HepG2 (cell line): Measurements from ENCODE around the gene GPATCH4. TPM values are rescaled to one million over a fixed set of nuclear protein-coding genes. Genes with fewer than 3 reads are reported as not detected.
A peak's percentile ranks its signal among the peaks of the same experiment; 100 is the strongest.

Experiments
- CBFB ChIP-seq: sonication (generic); formaldehyde crosslinking; IDR thresholded peaks from 2 replicates; pipeline ENCODE4 v1.4.0; 2020; ENCODE audit warnings: missing genetic modification reagents
- HHEX ChIP-seq: IDR thresholded peaks from 2 replicates; pipeline ENCODE4 v1.6.1; 2016; ENCODE audit warnings: control low read depth
- HNRNPH1 ChIP-seq: fragments of 200-400 bp; formaldehyde crosslinking; optimal IDR thresholded peaks from 2 replicates; pipeline ENCODE3; 2017; ENCODE audit warnings: mild to moderate bottlenecking, low read depth, low read length
- HOXA3 ChIP-seq: sonication (generic); formaldehyde crosslinking; IDR thresholded peaks from 2 replicates; pipeline ENCODE4 v1.5.0; 2020; ENCODE audit warnings: missing genetic modification reagents
- HOXA5 ChIP-seq: sonication (generic); formaldehyde crosslinking; IDR thresholded peaks from 2 replicates; pipeline ENCODE4 v1.4.0; 2020; ENCODE audit warnings: missing genetic modification reagents
- IRX3 ChIP-seq: sonication (generic); formaldehyde crosslinking; IDR thresholded peaks from 2 replicates; pipeline ENCODE4 v1.8.1; 2023; ENCODE audit warnings: mild to moderate bottlenecking, low read depth, missing genetic modification reagents, borderline replicate concordance
- MLXIP ChIP-seq: sonication (generic); formaldehyde crosslinking; IDR thresholded peaks from 2 replicates; pipeline ENCODE4 v1.9.0; 2021; ENCODE audit warnings: missing genetic modification reagents, borderline replicate concordance
- MYPOP ChIP-seq: sonication (generic); formaldehyde crosslinking; IDR thresholded peaks from 2 replicates; pipeline ENCODE4 v1.8.1; 2023; ENCODE audit warnings: mild to moderate bottlenecking, moderate library complexity, missing genetic modification reagents
- NR1H2 ChIP-seq: sonication (generic); formaldehyde crosslinking; IDR thresholded peaks from 2 replicates; pipeline ENCODE4 v1.8.1; 2022; ENCODE audit warnings: low read depth, missing genetic modification reagents, borderline replicate concordance
- REPIN1 ChIP-seq: sonication (generic); formaldehyde crosslinking; IDR thresholded peaks from 2 replicates; pipeline ENCODE4 v1.8.0; 2022; ENCODE audit warnings: missing genetic modification reagents, low read depth, mild to moderate bottlenecking, borderline replicate concordance
- SCMH1 ChIP-seq: sonication (generic); formaldehyde crosslinking; IDR thresholded peaks from 2 replicates; pipeline ENCODE4 v1.9.0; 2021; ENCODE audit warnings: missing genetic modification reagents, mild to moderate bottlenecking, borderline replicate concordance
- SIX1 ChIP-seq: sonication (generic); formaldehyde crosslinking; IDR thresholded peaks from 2 replicates; pipeline ENCODE4 v1.4.0; 2020; ENCODE audit warnings: missing genetic modification reagents, borderline replicate concordance
- SOX13 ChIP-seq, 3 experiments: fragments of 450-650 bp in 1 of 3; sonication (generic) in 1 of 3; formaldehyde crosslinking in 1 of 3; IDR thresholded peaks in 2 of 3; conservative IDR thresholded peaks in 1 of 3; 2 replicates each; pipeline versions ENCODE4 v1.5.0 to v1.6.1; 2016 to 2020; ENCODE audit warnings: antibody characterized with exemption in 1 of 3, mild to moderate bottlenecking in 1 of 3, missing compliant biosample characterization in 1 of 3, missing genetic modification reagents in 1 of 3, moderate library complexity in 1 of 3
- STAT5B ChIP-seq: sonication (generic); formaldehyde crosslinking; IDR thresholded peaks from 2 replicates; pipeline ENCODE4 v1.4.0; 2020; ENCODE audit warnings: missing genetic modification reagents
- WIZ ChIP-seq: sonication (generic); formaldehyde crosslinking; IDR thresholded peaks from 2 replicates; pipeline ENCODE4 v1.5.1; 2020; ENCODE audit warnings: mild to moderate bottlenecking, missing genetic modification reagents
- ZFP90 ChIP-seq: sonication (generic); formaldehyde crosslinking; IDR thresholded peaks from 2 replicates; pipeline ENCODE4 v1.8.0; 2022; ENCODE audit warnings: missing genetic modification reagents, mild to moderate bottlenecking, inconsistent platforms, borderline replicate concordance
- ZNF17 ChIP-seq: sonication (generic); formaldehyde crosslinking; IDR thresholded peaks from 2 replicates; pipeline ENCODE4 v1.5.0; 2020; ENCODE audit warnings: mild to moderate bottlenecking, missing genetic modification reagents
- ZNF264 ChIP-seq: sonication (generic); formaldehyde crosslinking; IDR thresholded peaks from 2 replicates; pipeline ENCODE4 v1.4.0; 2020; ENCODE audit warnings: missing genetic modification reagents
- ZNF337 ChIP-seq: sonication (generic); formaldehyde crosslinking; IDR thresholded peaks from 2 replicates; pipeline ENCODE4 v1.5.1; 2020; ENCODE audit warnings: missing genetic modification reagents, low read depth, mild to moderate bottlenecking, borderline replicate concordance
- ZNF510 ChIP-seq: sonication (generic); formaldehyde crosslinking; IDR thresholded peaks from 2 replicates; pipeline ENCODE4 v1.4.0; 2020; ENCODE audit warnings: low read depth, mild to moderate bottlenecking, missing genetic modification reagents
- ZSCAN12 ChIP-seq: sonication (generic); formaldehyde crosslinking; IDR thresholded peaks from 2 replicates; pipeline ENCODE4 v1.9.0; 2021; ENCODE audit warnings: mild to moderate bottlenecking, missing genetic modification reagents
- polyA plus RNA-seq, 8 experiments: library from polyadenylated mRNA; depleted of rRNA in 3 of 8; stranded (reverse) in 7 of 8; unstranded in 1 of 8; fragments of >200 nt; fragmentation: Illumina TruSeq in 4 of 8; extraction: Trizol in 4 of 8; gene quantifications; 2 replicates each; pipeline versions ENCODE4 v1.2.1 to v1.2.3, GENCODE V29; 2011 to 2016; ENCODE audit warnings: low read depth in 4 of 8, missing spikeins in 1 of 8, mixed read lengths in 1 of 8; ENCODE audit not compliant: insufficient read depth in 1 of 8
- total RNA-seq, 5 experiments: library from RNA; depleted of rRNA; stranded (reverse); fragments of >200 nt; fragmentation: Illumina TruSeq; extraction: Trizol; gene quantifications; 2 replicates each; pipeline ENCODE4 v1.2.3, GENCODE V29; 2016; ENCODE audit warnings: low read depth in 1 of 5
- TF ChIP-seq, protein P1 (sequence below): sonication (generic); formaldehyde crosslinking; IDR thresholded peaks from 2 replicates; pipeline ENCODE4 v1.4.0; 2020; ENCODE audit warnings: missing genetic modification reagents

GPATCH4 gene
- total and polyA plus RNA-seq, 2 of the 13 experiments (the other 11 are each of a cell fraction or from before 2014, with no cell fraction given), result 19.2 to 37.9 TPM

DNA sequence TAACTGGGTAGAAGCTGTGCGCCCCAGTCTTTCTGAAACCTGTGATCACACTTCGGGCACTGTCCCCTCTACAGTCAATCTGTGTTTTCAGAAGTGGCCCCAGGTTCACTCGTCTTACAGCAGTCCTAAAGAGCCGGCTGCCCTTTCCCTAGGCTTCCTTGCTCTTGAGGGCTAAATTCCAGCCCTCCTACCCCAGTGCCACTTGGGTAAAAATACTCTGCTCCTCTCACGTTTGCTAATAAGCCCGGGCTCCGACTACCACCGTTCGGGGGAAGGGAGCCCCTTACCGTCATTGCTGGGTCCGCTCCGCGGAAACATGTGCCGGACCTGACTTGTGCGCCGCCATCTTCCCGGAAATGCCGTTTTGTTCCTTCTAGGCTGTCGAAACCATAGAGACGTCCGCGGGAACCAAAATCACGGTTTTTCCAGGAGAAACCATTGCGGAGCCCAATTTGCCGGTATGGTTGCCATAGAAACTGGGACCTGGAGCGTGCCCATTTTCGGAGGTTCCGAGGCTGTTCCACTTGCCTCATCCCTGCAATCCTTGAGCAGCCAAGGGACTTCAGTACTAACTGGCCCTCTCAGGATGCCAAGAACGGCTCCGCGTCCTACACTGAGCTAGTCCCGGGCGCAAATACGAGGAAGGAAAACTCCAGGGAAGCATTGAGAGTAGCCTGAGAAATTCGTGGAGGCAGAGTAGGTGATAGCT lies at the start of gene GPATCH4 (continued):
- TF ChIP-seq, protein P1, sequence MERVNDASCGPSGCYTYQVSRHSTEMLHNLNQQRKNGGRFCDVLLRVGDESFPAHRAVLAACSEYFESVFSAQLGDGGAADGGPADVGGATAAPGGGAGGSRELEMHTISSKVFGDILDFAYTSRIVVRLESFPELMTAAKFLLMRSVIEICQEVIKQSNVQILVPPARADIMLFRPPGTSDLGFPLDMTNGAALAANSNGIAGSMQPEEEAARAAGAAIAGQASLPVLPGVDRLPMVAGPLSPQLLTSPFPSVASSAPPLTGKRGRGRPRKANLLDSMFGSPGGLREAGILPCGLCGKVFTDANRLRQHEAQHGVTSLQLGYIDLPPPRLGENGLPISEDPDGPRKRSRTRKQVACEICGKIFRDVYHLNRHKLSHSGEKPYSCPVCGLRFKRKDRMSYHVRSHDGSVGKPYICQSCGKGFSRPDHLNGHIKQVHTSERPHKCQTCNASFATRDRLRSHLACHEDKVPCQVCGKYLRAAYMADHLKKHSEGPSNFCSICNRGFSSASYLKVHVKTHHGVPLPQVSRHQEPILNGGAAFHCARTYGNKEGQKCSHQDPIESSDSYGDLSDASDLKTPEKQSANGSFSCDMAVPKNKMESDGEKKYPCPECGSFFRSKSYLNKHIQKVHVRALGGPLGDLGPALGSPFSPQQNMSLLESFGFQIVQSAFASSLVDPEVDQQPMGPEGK, result peak; percentile 53; the same call in 1 of the 2 replicates
- TF ChIP-seq ZFP90 (CRISPR knock-in tag), result no peak
- TF ChIP-seq REPIN1 (CRISPR knock-in tag), result no peak
- peak; percentile 78; the same call in 1 of the 2 replicates for TF ChIP-seq ZNF264 (CRISPR knock-in tag)
- TF ChIP-seq MYPOP, result peak; percentile 80; the same call in 1 of the 2 replicates
- no peak; the same call in 1 of the 2 replicates for TF ChIP-seq HOXA5
- no peak; the same call in 1 of the 2 replicates for TF ChIP-seq STAT5B (CRISPR knock-in tag)
- TF ChIP-seq ZNF17 (CRISPR knock-in tag), result no peak
- TF ChIP-seq IRX3 (CRISPR knock-in tag), result no peak; the same call in 1 of the 2 replicates
- TF ChIP-seq ZSCAN12, result 0 out of 2 replicates have a peak, but pooled peaks have one; percentile 35
- no peak for TF ChIP-seq NR1H2 (CRISPR knock-in tag)
- no peak for TF ChIP-seq WIZ (CRISPR knock-in tag)
- TF ChIP-seq SOX13 (IDR thresholded peaks at IDR 0.05), result no peak
- TF ChIP-seq SOX13 (CRISPR knock-in tag; conservative IDR thresholded peaks at IDR 0.05 in 1 of 2, IDR thresholded peaks at IDR 0.05 in 1 of 2), result peak in 1 of 2 experiments; percentile 14; a peak in 2 of 4 replicates
- no peak for TF ChIP-seq HNRNPH1
- TF ChIP-seq SCMH1 (CRISPR knock-in tag), result no peak
- TF ChIP-seq ZNF337 (CRISPR knock-in tag), result peak; percentile 68; the same call in 1 of the 2 replicates
- peak; percentile 92 for TF ChIP-seq HOXA3
- TF ChIP-seq CBFB (CRISPR knock-in tag), result peak; percentile 73; the same call in 1 of the 2 replicates
- TF ChIP-seq HHEX, result no peak
- no peak; the same call in 1 of the 2 replicates for TF ChIP-seq MLXIP (CRISPR knock-in tag)
- 0 out of 2 replicates have a peak, but pooled peaks have one; percentile 30 for TF ChIP-seq ZNF510 (CRISPR knock-in tag)
- TF ChIP-seq SIX1, result no peak
